Measurements from ENCODE around the gene SREBF1. TPM values are rescaled to one million over a fixed set of nuclear protein-coding genes. Genes with fewer than 3 reads are reported as not detected.

SREBF1 gene
- total RNA-seq, 1 experiment from 2014 or later, result 167 TPM

DNA sequence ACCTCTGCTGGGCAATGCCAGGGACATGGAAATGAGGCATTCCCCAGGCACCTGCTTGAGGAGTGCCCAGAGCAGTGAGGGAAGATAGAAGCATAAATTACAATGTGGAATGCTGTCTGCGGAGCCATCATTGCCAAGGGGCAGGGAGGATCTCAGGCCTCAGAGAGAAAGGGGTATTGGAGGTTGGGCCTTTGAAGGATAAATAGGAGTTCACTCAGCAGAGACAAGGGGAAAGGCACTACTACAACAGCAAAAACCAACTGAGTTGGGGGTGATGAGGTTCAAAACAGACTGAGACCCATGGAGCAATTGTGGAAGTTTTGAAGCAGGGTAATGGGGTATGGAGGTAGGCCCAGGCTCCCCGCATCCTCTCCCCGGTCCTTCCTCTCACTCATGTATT is 32.8 kb downstream of the SREBF1 start:
- no peak overlapping the region for H3K4me3 ChIP-seq (ENCODE audit: low read length)
- no peak overlapping the region for H3K4me2 ChIP-seq (ENCODE audit: low read length)
- no peaks in the 10 kb centered on the region for H3K4me1 ChIP-seq (ENCODE audit: insufficient read depth, low read length)
- no TSS peak for BruUV-seq (replicated peaks)
- no peaks in the 10 kb centered on the region for H4K20me1 ChIP-seq (ENCODE audit: low read length)
- H3K36me3 ChIP-seq (ENCODE audit: low read depth, low read length), result peaks cover 7% of the 10 kb centered on the region; the same call in 1 of the 2 replicates
- no peak overlapping the region for H3K27ac ChIP-seq (ENCODE audit: low read length)
- H3F3A ChIP-seq (ENCODE audit: low read length, unreplicated experiment), result no peaks in the 10 kb centered on the region
- H3K9ac ChIP-seq (ENCODE audit: low read length), result no peak overlapping the region
- H3K9me2 ChIP-seq (replicated peaks; ENCODE audit: low read length), result no peaks in the 10 kb centered on the region
- DNase-seq (no peak), ATAC-seq (no peak)
- H3K79me2 ChIP-seq (ENCODE audit: low read length), result no peaks in the 10 kb centered on the region
- no peak overlapping the region for H2AFZ ChIP-seq (ENCODE audit: low read length)
- ChIA-PET CTCF (no interaction called here), POLR2A (ENCODE audit: unreplicated experiment) (no interaction called here)
- TF ChIP-seq EZH2phosphoT487 (IDR thresholded peaks at IDR 0.05; ENCODE audit: borderline replicate concordance, low read length) (no peak), EZH2 (IDR thresholded peaks at IDR 0.05; ENCODE audit: low read length, unreplicated experiment) (no peak)
- TF ChIP-seq, protein P1, sequence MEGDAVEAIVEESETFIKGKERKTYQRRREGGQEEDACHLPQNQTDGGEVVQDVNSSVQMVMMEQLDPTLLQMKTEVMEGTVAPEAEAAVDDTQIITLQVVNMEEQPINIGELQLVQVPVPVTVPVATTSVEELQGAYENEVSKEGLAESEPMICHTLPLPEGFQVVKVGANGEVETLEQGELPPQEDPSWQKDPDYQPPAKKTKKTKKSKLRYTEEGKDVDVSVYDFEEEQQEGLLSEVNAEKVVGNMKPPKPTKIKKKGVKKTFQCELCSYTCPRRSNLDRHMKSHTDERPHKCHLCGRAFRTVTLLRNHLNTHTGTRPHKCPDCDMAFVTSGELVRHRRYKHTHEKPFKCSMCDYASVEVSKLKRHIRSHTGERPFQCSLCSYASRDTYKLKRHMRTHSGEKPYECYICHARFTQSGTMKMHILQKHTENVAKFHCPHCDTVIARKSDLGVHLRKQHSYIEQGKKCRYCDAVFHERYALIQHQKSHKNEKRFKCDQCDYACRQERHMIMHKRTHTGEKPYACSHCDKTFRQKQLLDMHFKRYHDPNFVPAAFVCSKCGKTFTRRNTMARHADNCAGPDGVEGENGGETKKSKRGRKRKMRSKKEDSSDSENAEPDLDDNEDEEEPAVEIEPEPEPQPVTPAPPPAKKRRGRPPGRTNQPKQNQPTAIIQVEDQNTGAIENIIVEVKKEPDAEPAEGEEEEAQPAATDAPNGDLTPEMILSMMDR (conservative IDR thresholded peaks at IDR 0.05; ENCODE audit: low read depth, low read length), result no peak
- H3K27me3 ChIP-seq (ENCODE audit: low read length), result no peaks in the 10 kb centered on the region
- H3K9me3 ChIP-seq (ENCODE audit: low read length), result no peaks in the 10 kb centered on the region
- intact Hi-C loops (cut with micrococcal nuclease), result no loop called here

DNA sequence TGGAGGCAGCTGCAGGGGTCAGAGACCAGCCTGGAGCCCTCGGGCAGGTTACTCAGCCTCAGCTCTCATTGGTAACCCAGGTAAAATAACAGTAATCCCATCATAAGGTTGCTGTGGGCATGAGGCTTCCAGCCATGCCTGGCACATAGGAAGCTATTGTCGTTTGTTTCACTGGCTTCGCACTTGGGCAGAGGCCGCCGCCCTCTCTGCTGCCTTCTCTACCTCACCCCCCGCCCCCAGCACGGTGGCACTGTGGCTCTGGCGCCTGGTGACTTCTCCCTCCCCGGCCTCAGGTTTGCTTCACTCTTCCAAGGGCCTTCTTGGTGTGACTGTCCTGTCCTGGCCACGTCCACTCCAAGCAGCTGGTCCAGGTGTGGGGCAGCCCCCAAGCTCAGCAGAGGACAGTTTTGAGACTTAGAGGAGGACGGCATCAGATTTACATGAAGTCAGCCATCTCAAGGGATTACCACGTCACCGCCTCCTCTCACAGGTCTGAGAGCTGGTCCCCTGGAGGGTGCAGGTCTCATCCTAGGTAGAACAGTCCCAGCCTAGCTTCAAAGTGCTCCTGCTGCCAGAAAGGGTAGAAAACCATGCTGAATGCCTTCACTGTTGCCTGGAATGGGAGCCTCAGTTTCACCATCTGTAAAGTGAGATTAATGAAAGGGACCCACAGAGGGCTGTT is 34.8 kb downstream of the SREBF1 start:
- Histone ChIP-seq H3K4me3 (ENCODE audit: low read length) (no peak overlapping the region), H3K9me3 (ENCODE audit: low read length) (no peaks in the 10 kb centered on the region), H3K9me2 (replicated peaks; ENCODE audit: low read length) (no peaks in the 10 kb centered on the region), H3K36me3 (ENCODE audit: low read depth, low read length) (peaks cover 7% of the 10 kb centered on the region; the same call in 1 of the 2 replicates), H3K79me2 (ENCODE audit: low read length) (no peaks in the 10 kb centered on the region), H2AFZ (ENCODE audit: low read length) (no peak overlapping the region), H3F3A (ENCODE audit: low read length, unreplicated experiment) (no peaks in the 10 kb centered on the region), H4K20me1 (ENCODE audit: low read length) (no peaks in the 10 kb centered on the region), H3K4me1 (ENCODE audit: insufficient read depth, low read length) (no peaks in the 10 kb centered on the region), H3K9ac (ENCODE audit: low read length) (no peak overlapping the region), H3K4me2 (ENCODE audit: low read length) (no peak overlapping the region), H3K27ac (ENCODE audit: low read length) (no peak overlapping the region), H3K27me3 (ENCODE audit: low read length) (no peaks in the 10 kb centered on the region)
- DNase-seq, result no peak
- CTCF ChIA-PET, result no interaction called here
- TF ChIP-seq EZH2 (IDR thresholded peaks at IDR 0.05; ENCODE audit: low read length, unreplicated experiment) (no peak), EZH2phosphoT487 (IDR thresholded peaks at IDR 0.05; ENCODE audit: borderline replicate concordance, low read length) (no peak)
- TF ChIP-seq, protein P1 (conservative IDR thresholded peaks at IDR 0.05; ENCODE audit: low read depth, low read length), result no peak
- POLR2A ChIA-PET (ENCODE audit: unreplicated experiment), result interaction anchor here (0.7 kb wide), 1 partner anchor 28 kb away, joined by 4 read pairs; no protein-coding TSS in a partner anchor
- intact Hi-C loops (cut with micrococcal nuclease), result no loop called here
- no TSS peak for BruUV-seq (replicated peaks)
- ATAC-seq, result no peak

DNA sequence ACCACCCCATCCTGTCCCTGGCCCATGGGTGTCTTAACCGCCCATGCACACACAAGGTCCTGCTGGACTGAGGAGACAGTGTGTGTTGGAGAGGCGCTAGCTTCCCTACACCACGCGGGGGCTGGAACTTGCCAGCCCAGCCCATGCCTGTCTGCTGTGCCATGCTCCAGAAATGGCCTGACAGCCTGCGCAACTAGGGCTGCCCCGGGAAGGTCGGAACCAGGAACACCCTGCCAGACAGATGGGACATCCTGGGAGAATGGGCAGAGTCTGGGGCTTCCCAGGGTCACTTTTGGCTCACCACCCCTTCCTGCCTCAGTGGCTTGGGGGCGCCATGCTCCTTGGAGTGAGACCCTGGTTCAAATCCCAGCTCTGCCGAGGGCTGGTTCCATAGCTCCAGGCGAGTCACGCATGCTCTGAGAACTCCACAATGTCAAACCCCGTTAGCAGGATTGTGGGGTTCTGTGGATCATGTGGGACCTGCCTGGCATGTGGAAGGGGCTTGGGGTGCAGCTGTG is 36.2 kb downstream of the SREBF1 start:
- H3K4me2 ChIP-seq (ENCODE audit: low read length), result no peak overlapping the region
- peaks cover 12% of the 10 kb centered on the region for H3K36me3 ChIP-seq (ENCODE audit: low read depth, low read length)
- no peaks in the 10 kb centered on the region for H3K9me3 ChIP-seq (ENCODE audit: low read length)
- H4K20me1 ChIP-seq (ENCODE audit: low read length), result no peaks in the 10 kb centered on the region
- intact Hi-C loops (cut with micrococcal nuclease), result no loop called here
- H3K27me3 ChIP-seq (ENCODE audit: low read length), result no peaks in the 10 kb centered on the region
- no peaks in the 10 kb centered on the region for H3K4me1 ChIP-seq (ENCODE audit: insufficient read depth, low read length)
- TF ChIP-seq, protein P1 (conservative IDR thresholded peaks at IDR 0.05; ENCODE audit: low read depth, low read length), result no peak
- H2AFZ ChIP-seq (ENCODE audit: low read length), result no peak overlapping the region
- H3F3A ChIP-seq (ENCODE audit: low read length, unreplicated experiment), result no peaks in the 10 kb centered on the region
- BruUV-seq (replicated peaks), result no TSS peak
- POLR2A ChIA-PET (ENCODE audit: unreplicated experiment), result no interaction called here
- ATAC-seq (no peak), DNase-seq (no peak)
- H3K27ac ChIP-seq (ENCODE audit: low read length), result no peak overlapping the region
- H3K79me2 ChIP-seq (ENCODE audit: low read length), result no peaks in the 10 kb centered on the region
- no peaks in the 10 kb centered on the region for H3K9me2 ChIP-seq (replicated peaks; ENCODE audit: low read length)
- no peak overlapping the region for H3K9ac ChIP-seq (ENCODE audit: low read length)
- no peak overlapping the region for H3K4me3 ChIP-seq (ENCODE audit: low read length)
- CTCF ChIA-PET, result no interaction called here
